Measurements from ENCODE around the gene MCC.

DNA sequence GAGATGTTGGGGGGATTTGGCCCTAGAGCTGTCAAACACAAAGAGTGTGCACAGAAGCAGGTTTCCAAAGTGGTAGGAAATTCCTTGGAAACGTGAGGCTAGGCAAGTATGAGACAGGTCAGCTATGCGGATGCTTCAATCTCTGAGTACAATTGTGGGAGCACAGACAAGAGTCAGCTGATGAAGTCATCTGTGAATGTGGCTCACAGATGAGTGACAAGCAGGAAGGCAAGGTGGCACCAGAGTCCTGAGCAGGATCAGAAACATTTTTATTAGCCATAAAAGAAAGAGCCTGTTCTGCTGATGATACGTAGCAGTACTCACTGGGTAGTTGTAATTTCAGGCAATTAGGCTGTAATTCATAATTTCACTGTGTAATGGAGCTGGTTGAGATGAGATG lies 394.7 kb downstream of the MCC start:
- TF ChIP-seq, protein P1, sequence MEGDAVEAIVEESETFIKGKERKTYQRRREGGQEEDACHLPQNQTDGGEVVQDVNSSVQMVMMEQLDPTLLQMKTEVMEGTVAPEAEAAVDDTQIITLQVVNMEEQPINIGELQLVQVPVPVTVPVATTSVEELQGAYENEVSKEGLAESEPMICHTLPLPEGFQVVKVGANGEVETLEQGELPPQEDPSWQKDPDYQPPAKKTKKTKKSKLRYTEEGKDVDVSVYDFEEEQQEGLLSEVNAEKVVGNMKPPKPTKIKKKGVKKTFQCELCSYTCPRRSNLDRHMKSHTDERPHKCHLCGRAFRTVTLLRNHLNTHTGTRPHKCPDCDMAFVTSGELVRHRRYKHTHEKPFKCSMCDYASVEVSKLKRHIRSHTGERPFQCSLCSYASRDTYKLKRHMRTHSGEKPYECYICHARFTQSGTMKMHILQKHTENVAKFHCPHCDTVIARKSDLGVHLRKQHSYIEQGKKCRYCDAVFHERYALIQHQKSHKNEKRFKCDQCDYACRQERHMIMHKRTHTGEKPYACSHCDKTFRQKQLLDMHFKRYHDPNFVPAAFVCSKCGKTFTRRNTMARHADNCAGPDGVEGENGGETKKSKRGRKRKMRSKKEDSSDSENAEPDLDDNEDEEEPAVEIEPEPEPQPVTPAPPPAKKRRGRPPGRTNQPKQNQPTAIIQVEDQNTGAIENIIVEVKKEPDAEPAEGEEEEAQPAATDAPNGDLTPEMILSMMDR (IDR thresholded peaks at IDR 0.05), result no peak
- TF ChIP-seq POLR2A (IDR thresholded peaks at IDR 0.05) (no peak), POLR2AphosphoS5 (IDR thresholded peaks at IDR 0.05; ENCODE audit: insufficient read depth in 1 of 2, low read depth in 1 of 2) (no peak)
